Central memory CD4-positive, alpha-beta T cell (primary cell): Measurements from ENCODE around the gene DCLRE1A.
"Not testable (repeated sequence)": the region's sequence is repeated elsewhere in the genome, so short reads cannot be mapped to it uniquely, and the experiment has no call there.

Experiments
- DNase-seq: peaks from one replicate; pipeline ENCODE4 v3.0.0; 2022

Gene DCLRE1A

DNA sequence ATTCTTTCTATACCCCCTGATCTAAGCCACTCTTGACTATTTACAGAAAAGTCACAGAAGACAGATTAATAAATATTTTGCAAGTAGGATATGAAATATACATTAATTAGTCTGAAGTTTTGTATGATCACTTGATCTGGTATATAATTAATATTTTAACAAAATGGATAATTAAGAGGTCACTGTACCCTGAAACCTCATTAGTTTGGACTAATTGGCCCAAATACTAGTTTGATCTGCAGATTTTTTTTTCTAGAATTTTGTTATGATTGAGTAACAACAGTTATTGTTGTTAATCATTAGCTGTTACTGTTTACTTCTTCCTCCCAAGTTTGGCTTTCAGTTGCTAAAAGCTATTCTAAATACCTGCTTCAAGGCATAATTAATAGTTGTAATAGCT lies 3.3 kb upstream of the DCLRE1A start:
- DNase-seq: no peak

- no peak for DNase-seq
Measured at GRCh38 chr10:113856563-113856962, 2.7 kb upstream of the DCLRE1A start.

- DNase-seq: peak; percentile 39
Measured at GRCh38 chr10:113854761-113855588, 1.1 kb upstream of the DCLRE1A start.

GRCh38 chr10:113853578-113854012 lies 287 bp downstream of the DCLRE1A start:
- no peak for DNase-seq

GRCh38 chr10:113849946-113850345 lies 3.9 kb downstream of the DCLRE1A start:
- DNase-seq: no peak

DNA sequence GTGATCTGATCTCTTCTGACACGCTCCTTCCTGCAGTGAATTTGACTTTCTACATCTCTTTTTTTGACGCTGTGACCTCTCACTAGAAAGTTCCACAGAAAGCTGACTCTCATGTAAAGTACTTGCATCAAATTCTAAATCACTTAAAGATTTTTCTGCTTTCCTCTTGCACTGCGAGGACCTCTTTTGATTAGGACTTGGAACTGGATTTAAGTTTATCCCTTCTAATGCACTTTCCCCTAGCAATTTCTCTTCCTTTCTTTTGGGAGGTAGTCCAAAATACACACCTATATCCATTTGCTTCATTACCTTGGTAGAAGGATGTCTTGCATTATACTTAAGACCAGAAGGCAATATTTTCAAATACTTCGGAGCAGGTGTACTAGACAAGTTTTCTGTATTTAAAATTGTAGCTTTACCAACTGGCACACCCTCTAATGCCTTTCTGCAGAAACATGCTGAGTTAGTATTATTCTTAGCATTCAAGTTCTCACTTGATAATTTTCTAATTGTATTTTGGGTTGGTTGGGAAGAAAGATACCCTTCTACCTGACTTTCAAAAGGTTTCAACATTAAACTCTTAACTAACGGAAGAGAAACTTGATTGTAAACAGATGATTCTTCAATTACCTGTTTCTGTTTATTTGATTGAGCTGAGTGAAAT lies 4.6 kb downstream of the DCLRE1A start:
- no peak for DNase-seq

GRCh38 chr10:113846036-113846435 lies 7.8 kb downstream of the DCLRE1A start:
- no peak for DNase-seq

DNA sequence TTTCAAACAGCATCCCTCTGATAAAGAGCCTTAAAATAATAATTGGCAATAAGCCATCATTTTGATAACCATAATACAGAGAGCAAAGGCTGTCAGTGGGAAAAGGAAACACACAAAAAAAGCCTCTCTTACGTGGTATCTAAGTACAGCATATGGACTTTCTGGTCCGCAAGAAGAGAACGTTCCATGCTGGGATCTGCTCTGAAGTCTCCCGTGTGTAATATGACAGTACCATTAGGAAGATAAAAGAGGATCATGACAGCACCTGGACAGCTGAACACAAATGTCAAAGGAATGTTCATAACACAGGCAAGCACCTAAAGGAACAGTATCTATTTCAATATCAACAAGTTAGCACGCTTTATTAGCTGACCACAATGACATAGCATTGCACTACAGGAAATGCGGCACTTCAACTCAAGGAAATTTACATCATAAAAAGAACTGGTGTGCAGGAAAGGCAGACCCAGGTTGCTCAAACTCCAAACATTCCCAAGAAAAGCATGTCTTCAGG lies 9.9 kb downstream of the DCLRE1A start:
- no peak for DNase-seq

DNA sequence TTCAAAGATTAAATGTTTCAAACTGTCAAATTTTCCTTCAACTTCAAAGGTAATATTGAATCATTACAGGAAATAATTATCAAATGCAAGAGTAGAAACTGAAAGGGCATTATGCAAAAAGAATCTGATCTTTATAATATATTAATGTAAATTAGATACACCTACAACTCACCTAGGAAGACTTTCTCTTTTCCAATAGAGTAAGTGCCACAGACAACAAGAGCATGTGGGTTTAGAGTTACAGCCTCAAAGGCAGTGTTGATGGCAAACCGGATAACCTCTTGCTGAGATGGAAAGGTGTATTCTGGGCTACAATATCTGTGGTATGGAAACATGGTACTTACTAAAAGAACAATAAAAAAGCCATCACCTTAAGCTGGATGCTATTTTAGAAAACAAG lies 11.7 kb downstream of the DCLRE1A start:
- no peak for DNase-seq

DNA sequence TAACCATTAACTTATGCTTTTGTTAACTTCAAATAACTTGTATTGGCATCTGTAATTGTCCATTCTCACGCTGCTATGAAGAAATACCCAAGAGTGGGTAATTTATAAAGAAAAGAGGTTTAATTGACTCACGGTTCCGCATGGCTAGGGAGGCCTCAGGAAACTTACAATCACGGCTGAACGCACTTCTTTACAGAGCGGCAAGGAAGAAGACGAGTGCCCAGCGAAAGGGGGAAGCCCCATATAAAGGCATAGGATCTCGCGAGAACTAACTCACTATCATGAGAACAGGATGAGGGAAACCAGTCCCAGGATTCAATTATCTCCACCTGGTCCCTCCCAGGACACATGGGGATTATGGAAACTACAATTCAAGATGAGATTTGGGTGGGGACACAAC lies 25.3 kb downstream of the DCLRE1A start:
- not testable (repeated sequence) for DNase-seq

- no peak for DNase-seq
Measured at GRCh38 chr10:113825791-113826190, 28.1 kb downstream of the DCLRE1A start.

- no peak for DNase-seq
Measured at GRCh38 chr10:113823389-113823788, 30.5 kb downstream of the DCLRE1A start.

- DNase-seq: no peak
Measured at GRCh38 chr10:113822174-113822573, 31.7 kb downstream of the DCLRE1A start.

GRCh38 chr10:113821306-113821705 lies 32.6 kb downstream of the DCLRE1A start:
- DNase-seq: not testable (repeated sequence)

- DNase-seq: no peak
Measured at GRCh38 chr10:113820507-113820906, 33.4 kb downstream of the DCLRE1A start.

GRCh38 chr10:113819989-113820388 lies 33.9 kb downstream of the DCLRE1A start:
- no peak for DNase-seq

DNA sequence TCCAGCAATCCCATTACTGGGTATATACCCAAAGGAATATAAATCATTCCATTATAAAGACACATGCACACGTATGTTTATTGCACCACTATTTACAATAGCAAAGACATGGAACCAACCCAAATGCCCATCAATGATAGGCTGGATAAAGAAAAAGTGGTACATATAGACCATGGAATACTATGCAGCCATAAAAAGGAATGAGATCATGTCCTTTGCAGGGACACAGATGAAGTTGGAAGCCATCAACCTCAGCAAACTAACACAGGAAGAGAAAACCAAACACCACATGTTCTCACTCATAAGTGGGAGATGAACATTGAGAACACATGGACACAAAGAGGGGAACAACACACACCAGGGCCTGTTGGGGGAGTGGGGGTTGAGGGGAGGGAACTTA lies 39.2 kb downstream of the DCLRE1A start:
- DNase-seq: not testable (repeated sequence)

DNA sequence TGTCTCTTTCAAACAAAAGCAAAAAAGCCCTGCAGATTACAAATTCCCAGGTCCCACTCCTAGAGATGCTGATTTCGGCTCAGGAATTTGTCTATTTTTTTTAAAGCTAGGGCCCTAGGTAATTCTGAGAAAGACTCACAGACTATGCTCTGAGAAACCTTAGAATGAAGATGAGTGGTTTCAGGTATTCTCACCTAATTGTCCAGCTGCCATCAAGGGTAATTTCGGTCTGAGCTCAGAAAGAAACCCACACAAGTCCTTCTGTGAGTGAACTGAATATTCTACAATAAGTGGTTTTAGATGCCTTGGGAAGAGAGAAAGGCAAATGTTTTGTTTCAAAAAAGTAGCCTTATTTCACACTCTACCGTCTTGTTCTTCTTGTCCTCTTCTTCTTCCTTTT lies 45.7 kb downstream of the DCLRE1A start:
- DNase-seq: no peak

DNA sequence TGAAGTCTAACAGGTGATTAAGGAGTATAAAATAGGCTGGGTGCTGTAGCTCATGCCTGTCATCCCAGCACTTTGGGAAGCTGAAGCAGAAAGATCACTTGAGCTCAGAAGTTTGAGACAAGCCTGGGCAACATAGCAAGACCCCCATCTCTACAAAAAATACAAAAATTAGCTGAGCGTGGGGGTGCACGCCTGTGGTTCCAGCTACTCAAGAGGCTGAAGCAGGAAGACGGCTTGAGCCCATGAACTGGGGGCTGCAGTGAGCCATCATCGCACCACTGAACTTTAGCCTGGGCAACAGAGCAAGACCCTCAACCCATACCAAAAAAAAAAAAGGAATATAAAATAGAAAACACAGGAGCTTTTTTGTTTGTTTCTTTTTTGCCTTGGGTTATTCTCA lies 47.4 kb downstream of the DCLRE1A start:
- DNase-seq: no peak

DNA sequence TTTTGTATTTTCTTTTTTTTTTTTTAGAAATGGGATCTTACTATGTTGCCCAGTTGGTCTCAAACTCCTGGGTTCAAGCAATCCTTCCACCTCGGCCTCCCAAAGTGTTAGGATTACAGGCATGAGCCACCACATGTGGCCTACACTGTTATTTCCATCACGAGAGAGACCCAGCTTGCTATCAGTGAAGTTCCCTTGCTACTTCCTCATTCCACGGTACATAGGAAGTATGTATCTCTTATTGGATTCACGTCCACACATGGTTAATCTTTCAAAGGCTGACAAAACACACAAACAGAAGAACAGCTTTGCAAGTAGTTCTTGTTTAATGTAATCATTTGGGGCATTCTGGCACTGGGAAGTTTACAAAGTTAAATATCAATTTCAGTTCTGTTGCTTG lies 50.9 kb downstream of the DCLRE1A start:
- DNase-seq: no peak

DNA sequence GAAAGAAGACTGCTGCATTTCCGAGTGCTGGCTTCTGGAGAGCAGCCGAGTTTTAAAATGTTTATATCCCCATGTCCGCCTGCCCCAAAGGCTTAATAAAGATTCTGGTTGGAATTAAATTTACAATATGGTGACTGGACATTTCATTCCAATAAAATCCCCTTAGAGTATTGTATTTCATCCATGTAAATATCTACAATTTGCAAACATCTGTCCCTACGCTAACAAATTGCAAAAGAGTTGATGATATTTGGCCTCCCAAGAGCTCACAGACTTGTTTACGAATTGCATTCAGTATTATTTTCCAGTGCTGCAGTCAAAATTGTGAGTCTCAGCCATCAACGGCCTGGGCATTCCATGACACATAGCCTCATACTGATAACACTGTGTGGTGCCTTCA lies 52.3 kb downstream of the DCLRE1A start:
- DNase-seq: no peak

- no peak for DNase-seq
Measured at GRCh38 chr10:113791691-113792090, 62.2 kb downstream of the DCLRE1A start.

DNA sequence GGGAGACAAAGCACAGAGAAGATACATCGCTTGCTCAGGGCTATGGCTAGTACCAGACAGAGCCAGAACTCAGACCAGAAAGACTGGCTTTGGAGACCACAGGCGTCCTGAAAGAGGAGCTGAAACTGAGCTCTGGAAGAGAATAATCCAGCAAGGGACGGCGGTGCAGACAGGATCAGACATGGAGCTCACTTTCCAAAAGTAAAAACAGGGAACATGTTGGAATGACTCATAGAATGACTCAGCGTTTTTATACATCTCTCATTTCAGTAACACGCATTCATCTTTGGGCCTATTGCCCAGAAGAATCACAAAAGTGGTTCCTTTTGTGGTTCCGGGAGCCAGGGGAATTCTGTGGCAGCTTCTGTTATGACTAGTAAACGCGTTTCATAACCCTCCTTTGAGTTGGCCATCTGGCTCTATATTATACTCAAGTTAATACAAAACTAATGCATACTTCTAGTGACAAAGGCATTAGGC lies 65.2 kb downstream of the DCLRE1A start:
- no peak for DNase-seq
